Thyroid gland (tissue), 4 donors: ENCODE data around the gene DRC1. TPM values are rescaled to one million over a fixed set of nuclear protein-coding genes. Genes with fewer than 3 reads are reported as not detected.

Experiments
- DNase-seq, 2 donors: peaks; one replicate each; pipeline ENCODE4 v3.0.0-alpha.2; 2019
- H3K27ac ChIP-seq, 3 donors: fragments of 200-600 bp; sonication (generic); 1 replicate in 2 of 3; 2 replicates in 1 of 3; pipeline ENCODE4 v1.5.1; 2016 to 2019; ENCODE audit warnings: mild to moderate bottlenecking in 1 of 3, moderate library complexity in 1 of 3
- H3K27me3 ChIP-seq: fragments of 200-600 bp; sonication (generic); one replicate; pipeline ENCODE4 v1.5.1; 2019
- H3K36me3 ChIP-seq, 2 donors: fragments of 200-600 bp; sonication (generic); one replicate each; pipeline ENCODE4 v1.5.1; 2016 to 2019
- H3K4me1 ChIP-seq, 2 donors: fragments of 200-600 bp; sonication (generic); one replicate each; pipeline ENCODE4 v1.5.1; 2017 to 2019
- H3K4me3 ChIP-seq, 3 donors: fragments of 200-600 bp; sonication (generic); replicated peaks in 1 of 3; 1 replicate in 2 of 3; 2 replicates in 1 of 3; pipeline ENCODE4 v1.5.1; 2016; ENCODE audit warnings: mild to moderate bottlenecking in 1 of 3
- H3K9me3 ChIP-seq: fragments of 200-600 bp; sonication (generic); one replicate; pipeline ENCODE4 v1.5.1; 2017
- POLR2A ChIP-seq, 2 donors: fragments of 450-650 bp; IDR thresholded peaks; one replicate each; pipeline ENCODE4 v1.6.1; 2017; ENCODE audit warnings: antibody characterized with exemption in 2 of 2, mild to moderate bottlenecking in 2 of 2, moderate library complexity in 1 of 2
- WGBS, 2 donors: methylation state at CpG; one replicate each; pipeline ENCODE4 v1.1.5; 2017; 5-methylcytosine and 5-hydroxymethylcytosine counted together
- intact Hi-C: fragments of 100-400 bp; cut with DNase I; formaldehyde crosslinking; loops from one replicate; pipeline ENCODE4 v1.15.1; 2023
- total RNA-seq, 4 donors: library from RNA; depleted of rRNA; stranded (reverse); fragments of >200 nt; gene quantifications; one replicate each; pipeline ENCODE4 v1.2.3, GENCODE V29; 2016
- TF ChIP-seq, protein P1 (sequence below), 6 experiments: fragments of 200-600 bp in 3 of 6; fragments of 450-650 bp in 3 of 6; sonication (generic) in 3 of 6; IDR thresholded peaks; one replicate each; pipeline ENCODE4 v1.5.1; 2016 to 2019; ENCODE audit warnings: antibody characterized with exemption in 6 of 6, mild to moderate bottlenecking in 2 of 6, inconsistent platforms in 1 of 6, moderate library complexity in 1 of 6

Gene DRC1
- total RNA-seq, 4 donors from 2014 or later, result not detected

DNA sequence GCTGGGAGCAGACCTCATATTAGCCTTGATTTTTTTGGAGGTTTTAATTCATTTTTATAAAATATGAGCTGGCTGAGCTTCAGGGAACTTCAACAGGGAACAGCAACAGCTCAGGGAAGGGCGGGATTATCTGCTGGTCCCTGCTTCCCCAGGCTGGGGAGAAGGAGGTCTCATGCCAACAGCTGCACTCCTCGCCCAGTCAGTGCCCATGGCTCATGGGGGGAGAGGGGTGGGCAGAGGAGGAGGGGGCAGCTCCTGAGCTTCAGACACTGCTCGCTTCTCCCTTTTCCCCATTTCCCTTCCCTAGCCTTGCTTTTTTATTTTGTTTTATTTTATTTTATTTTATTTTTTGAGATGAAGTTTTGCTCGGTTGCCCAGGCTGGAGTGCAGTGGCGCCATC, 76.6 kb downstream of the DRC1 start:
- H3K27ac ChIP-seq, result no peak overlapping the region
- H3K4me3 ChIP-seq, result no peak overlapping the region
- peaks cover 0 to 5% of the 10 kb centered on the region in 2 donors for H3K4me1 ChIP-seq
- no peak for DNase-seq
- intact Hi-C loops, result no loop called here
- no peaks in the 10 kb centered on the region for H3K9me3 ChIP-seq
- H3K36me3 ChIP-seq, result no peaks in the 10 kb centered on the region
- TF ChIP-seq POLR2A (IDR thresholded peaks at IDR 0.05), result no peak
- TF ChIP-seq, protein P1, sequence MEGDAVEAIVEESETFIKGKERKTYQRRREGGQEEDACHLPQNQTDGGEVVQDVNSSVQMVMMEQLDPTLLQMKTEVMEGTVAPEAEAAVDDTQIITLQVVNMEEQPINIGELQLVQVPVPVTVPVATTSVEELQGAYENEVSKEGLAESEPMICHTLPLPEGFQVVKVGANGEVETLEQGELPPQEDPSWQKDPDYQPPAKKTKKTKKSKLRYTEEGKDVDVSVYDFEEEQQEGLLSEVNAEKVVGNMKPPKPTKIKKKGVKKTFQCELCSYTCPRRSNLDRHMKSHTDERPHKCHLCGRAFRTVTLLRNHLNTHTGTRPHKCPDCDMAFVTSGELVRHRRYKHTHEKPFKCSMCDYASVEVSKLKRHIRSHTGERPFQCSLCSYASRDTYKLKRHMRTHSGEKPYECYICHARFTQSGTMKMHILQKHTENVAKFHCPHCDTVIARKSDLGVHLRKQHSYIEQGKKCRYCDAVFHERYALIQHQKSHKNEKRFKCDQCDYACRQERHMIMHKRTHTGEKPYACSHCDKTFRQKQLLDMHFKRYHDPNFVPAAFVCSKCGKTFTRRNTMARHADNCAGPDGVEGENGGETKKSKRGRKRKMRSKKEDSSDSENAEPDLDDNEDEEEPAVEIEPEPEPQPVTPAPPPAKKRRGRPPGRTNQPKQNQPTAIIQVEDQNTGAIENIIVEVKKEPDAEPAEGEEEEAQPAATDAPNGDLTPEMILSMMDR (IDR thresholded peaks at IDR 0.05), result no peak
- WGBS, 2 donors, result 79 to 91% methylated on average over 4 to 5 of the region's 5 CpGs
- no peaks in the 10 kb centered on the region for H3K27me3 ChIP-seq

DNA sequence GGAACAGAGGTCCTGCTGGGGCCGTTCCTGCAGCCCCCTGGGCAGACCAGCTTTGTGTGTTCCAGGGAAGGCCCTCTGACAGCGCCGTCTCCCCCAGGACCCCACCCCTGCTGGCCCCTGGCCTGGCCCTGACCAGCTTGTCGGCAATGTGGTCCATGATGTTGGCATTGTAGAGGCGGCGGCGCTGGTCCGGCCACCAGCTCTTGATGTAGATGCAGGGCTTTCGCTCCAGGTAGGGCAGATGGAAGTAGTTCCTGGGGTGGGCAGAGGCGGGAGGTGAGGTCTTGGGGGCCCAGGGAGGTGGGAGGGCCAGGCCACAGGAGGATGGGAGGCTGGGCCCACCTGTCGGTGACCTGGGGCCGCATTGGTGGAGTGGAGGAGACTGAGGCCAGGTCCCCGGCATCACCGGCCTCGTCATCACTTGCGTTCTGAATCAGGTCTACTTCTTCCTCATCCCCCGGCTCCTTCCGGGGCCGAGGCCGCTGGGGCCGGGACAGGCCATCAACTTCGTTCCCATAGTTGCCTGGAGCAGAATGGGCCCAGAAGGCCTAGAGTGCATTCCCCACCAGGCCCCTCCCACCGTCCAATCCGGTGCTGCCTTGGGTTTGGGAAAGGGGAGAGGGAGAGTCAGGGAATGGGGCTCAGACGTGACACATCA, 77.5 kb downstream of the DRC1 start:
- TF ChIP-seq, protein P1 (IDR thresholded peaks at IDR 0.05), result no peak
- TF ChIP-seq POLR2A (IDR thresholded peaks at IDR 0.05), result no peak
- WGBS, 2 donors, result 93 to 94% methylated on average over 22 to 25 of the region's 25 CpGs
- H3K27ac ChIP-seq, result no peak overlapping the region
- no peaks in the 10 kb centered on the region for H3K36me3 ChIP-seq
- no peaks in the 10 kb centered on the region for H3K9me3 ChIP-seq
- intact Hi-C loops, result no loop called here
- H3K27me3 ChIP-seq, result no peaks in the 10 kb centered on the region
- H3K4me1 ChIP-seq, result peaks cover 0 to 5% of the 10 kb centered on the region in 2 donors
- no peak for DNase-seq
- H3K4me3 ChIP-seq, result no peak overlapping the region

DNA sequence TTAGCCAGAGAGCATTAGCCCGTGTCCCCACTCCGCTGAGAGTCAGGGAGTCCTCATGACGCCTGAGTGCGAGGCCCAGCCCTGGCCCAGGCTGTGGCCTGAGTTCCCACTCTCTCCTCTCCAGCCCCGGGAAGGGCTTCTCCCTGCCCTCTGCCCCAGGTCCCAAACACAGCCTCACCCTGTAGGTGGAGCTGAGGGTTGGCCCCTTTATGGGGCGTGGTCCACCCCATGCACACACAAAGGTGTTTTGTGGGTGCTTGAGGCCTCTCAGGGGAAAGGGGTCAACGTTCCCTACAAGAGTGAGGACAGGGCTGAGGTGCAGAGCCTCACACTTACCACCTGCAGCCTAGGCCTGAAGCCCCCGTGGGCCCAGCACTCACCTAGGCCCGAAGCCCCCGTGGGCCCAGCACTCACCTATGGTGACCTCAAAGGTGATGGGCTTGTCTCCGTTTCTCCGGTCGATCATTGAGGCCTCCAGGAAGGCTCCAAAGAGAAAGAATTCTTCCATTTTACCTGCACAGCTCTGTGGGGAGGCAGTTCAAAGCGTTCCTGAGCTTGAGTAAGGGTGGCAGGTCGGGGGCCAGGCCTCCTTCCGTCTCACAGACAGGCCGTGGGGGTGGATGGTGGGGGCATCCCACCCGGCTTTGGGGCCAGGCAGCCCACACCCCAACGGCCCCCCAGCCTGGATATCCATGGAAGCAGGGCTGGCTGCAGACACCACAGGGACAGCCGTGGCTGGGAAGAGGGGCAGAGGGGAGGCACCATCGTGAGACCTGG, 78.3 kb downstream of the DRC1 start:
- Histone ChIP-seq H3K9me3 (no peaks in the 10 kb centered on the region), H3K4me1 (peaks cover 0 to 5% of the 10 kb centered on the region in 2 donors), H3K36me3 (no peaks in the 10 kb centered on the region), H3K27ac (no peak overlapping the region), H3K27me3 (no peaks in the 10 kb centered on the region), H3K4me3 (no peak overlapping the region)
- intact Hi-C loops, result no loop called here
- TF ChIP-seq POLR2A (IDR thresholded peaks at IDR 0.05), result no peak
- TF ChIP-seq, protein P1 (IDR thresholded peaks at IDR 0.05), result no peak
- WGBS, 2 donors, result 88 to 95% methylated on average over 11 to 13 of the region's 21 CpGs
- DNase-seq, result no peak

DNA sequence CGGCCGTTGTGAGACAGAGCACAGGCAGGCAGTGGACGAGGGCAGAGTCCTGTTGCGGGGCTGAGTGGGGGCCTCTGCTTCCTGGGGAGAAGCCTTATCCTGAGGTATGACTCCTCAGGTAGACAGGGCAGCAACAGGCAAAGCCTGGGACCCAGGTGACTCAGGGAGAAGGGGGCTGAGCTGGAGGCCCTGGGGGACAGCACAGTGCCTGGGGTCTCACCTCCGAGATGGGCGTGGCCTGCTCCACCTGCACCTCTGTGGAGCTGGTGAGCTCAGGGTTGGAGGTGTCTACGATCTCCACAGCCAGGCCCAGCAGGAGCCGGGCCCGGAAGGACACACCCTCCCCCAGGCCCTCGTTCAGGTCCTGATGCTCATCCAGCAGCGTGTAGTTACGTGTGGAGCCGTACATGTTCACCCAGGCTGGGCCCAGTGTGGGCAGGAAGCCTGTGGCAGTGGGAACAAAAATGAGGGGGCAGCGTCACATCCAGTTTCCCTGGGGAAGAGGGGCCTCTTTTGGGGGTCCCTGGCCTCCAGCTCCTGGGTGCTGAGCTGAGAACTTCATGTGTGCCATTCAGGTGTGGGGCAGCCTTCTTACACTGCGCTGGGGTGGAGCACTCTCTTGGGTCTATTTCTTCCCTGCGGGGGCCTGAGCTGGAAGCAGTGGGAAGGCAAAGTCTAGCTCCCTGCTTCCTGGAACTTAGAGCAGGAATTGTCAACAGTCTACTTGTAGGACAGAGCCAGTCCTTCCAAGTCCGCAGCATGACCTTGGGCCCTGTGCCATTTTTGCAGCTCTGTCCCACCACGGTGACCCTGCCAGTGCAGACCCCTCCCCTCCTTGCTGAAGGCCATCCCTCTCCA, 79.1 kb downstream of the DRC1 start:
- 78 to 85% methylated on average over 15 to 16 of the region's 18 CpGs for WGBS, 2 donors
- Histone ChIP-seq H3K4me3 (no peak overlapping the region), H3K27ac (no peak overlapping the region), H3K36me3 (no peaks in the 10 kb centered on the region), H3K9me3 (no peaks in the 10 kb centered on the region), H3K4me1 (peaks cover 0 to 5% of the 10 kb centered on the region in 2 donors), H3K27me3 (no peaks in the 10 kb centered on the region)
- intact Hi-C loops, result no loop called here
- TF ChIP-seq, protein P1 (IDR thresholded peaks at IDR 0.05), result no peak
- TF ChIP-seq POLR2A (IDR thresholded peaks at IDR 0.05), result no peak
- no peak for DNase-seq
